DOHH2 (cell line): ENCODE results near the gene NTNG1.

ENCODE experiments used
- H3F3A ChIP-seq: fragments of 200-600 bp; sonication (generic), shearing (Covaris generic); 2 replicates; pipeline ENCODE4 v1.6.0; 2016; ENCODE audit warnings: antibody characterized with exemption, mild to moderate bottlenecking; ENCODE audit not compliant: control insufficient read depth, insufficient read depth
- H3K27ac ChIP-seq: fragments of 200-600 bp; sonication (generic); 2 replicates; pipeline ENCODE4 v1.5.1; 2014; ENCODE audit warnings: low read depth, mild to moderate bottlenecking, low read length, moderate library complexity
- H3K27me3 ChIP-seq: fragments of 200-600 bp; sonication (generic); 2 replicates; pipeline ENCODE4 v1.6.1; 2014; ENCODE audit warnings: mild to moderate bottlenecking, low read length, mixed read lengths; ENCODE audit not compliant: control insufficient read depth
- H3K36me3 ChIP-seq: fragments of 200-600 bp; sonication (generic); 2 replicates; pipeline ENCODE4 v1.6.1; 2014; ENCODE audit warnings: mild to moderate bottlenecking, low read length, moderate library complexity, mixed read lengths; ENCODE audit not compliant: control insufficient read depth
- H3K4me1 ChIP-seq: fragments of 200-600 bp; sonication (generic); 2 replicates; pipeline ENCODE4 v1.6.1; 2014; ENCODE audit warnings: mild to moderate bottlenecking, low read length, mixed read lengths; ENCODE audit not compliant: control insufficient read depth
- H3K4me2 ChIP-seq: fragments of 200-600 bp; sonication (generic); 2 replicates; pipeline ENCODE4 v1.6.0; 2014; ENCODE audit warnings: mild to moderate bottlenecking, low read length, moderate library complexity
- H3K4me3 ChIP-seq: fragments of 200-600 bp; sonication (generic); 2 replicates; pipeline ENCODE4 v1.5.1; 2014; ENCODE audit warnings: mild to moderate bottlenecking, low read length, mixed read lengths
- H3K79me2 ChIP-seq: fragments of 200-600 bp; sonication (generic); 2 replicates; pipeline ENCODE4 v1.6.1; 2014; ENCODE audit warnings: mild to moderate bottlenecking, low read length, mixed read lengths; ENCODE audit not compliant: control insufficient read depth
- H3K9me2 ChIP-seq: fragments of 200-600 bp; sonication (generic); replicated peaks from 2 replicates; pipeline ENCODE4 v1.6.1; 2014; ENCODE audit warnings: mild to moderate bottlenecking, low read length, mixed read lengths; ENCODE audit not compliant: control insufficient read depth
- H3K9me3 ChIP-seq: fragments of 200-600 bp; sonication (generic); 2 replicates; pipeline ENCODE4 v1.6.1; 2014; ENCODE audit warnings: antibody characterized with exemption, low read length, mixed read lengths; ENCODE audit not compliant: control insufficient read depth, insufficient read depth
- H4K20me1 ChIP-seq: fragments of 200-600 bp; sonication (generic); 2 replicates; pipeline ENCODE4 v1.6.0; 2014; ENCODE audit warnings: low read depth, mild to moderate bottlenecking, antibody characterized with exemption, low read length, moderate library complexity; ENCODE audit not compliant: control insufficient read depth, insufficient read depth
- CTCF ChIP-seq: fragments of 200-600 bp; sonication (generic); IDR thresholded peaks from one replicate; pipeline ENCODE4 v1.5.1; 2014; ENCODE audit warnings: antibody characterized with exemption, mild to moderate bottlenecking, low read depth, low read length; ENCODE audit not compliant: poor library complexity, severe bottlenecking
- EZH2phosphoT487 ChIP-seq: fragments of 200-600 bp; sonication (generic); IDR thresholded peaks from 2 replicates; pipeline ENCODE4 v1.6.1; 2017; ENCODE audit warnings: borderline replicate concordance, mild to moderate bottlenecking, antibody characterized with exemption, low read length, moderate library complexity, mixed read lengths

NTNG1 gene

GRCh38 chr1:107436552-107437241, 295.9 kb downstream of the NTNG1 start:
- H4K20me1 ChIP-seq: no peaks in the 10 kb centered on the region
- H3F3A ChIP-seq: peaks cover 23% of the 10 kb centered on the region
- no peak overlapping the region for H3K4me3 ChIP-seq
- TF ChIP-seq CTCF (no peak), EZH2phosphoT487 (no peak)
- H3K4me1 ChIP-seq: peaks cover 52% of the 10 kb centered on the region
- no peak overlapping the region for H3K4me2 ChIP-seq
- H3K36me3 ChIP-seq: peaks cover 6% of the 10 kb centered on the region; the same call in 1 of the 2 replicates
- no peaks in the 10 kb centered on the region for H3K9me2 ChIP-seq
- no peaks in the 10 kb centered on the region for H3K79me2 ChIP-seq
- H3K9me3 ChIP-seq: no peaks in the 10 kb centered on the region
- H3K27ac ChIP-seq: no peak overlapping the region
- H3K27me3 ChIP-seq: no peaks in the 10 kb centered on the region

- no peaks in the 10 kb centered on the region for H3K36me3 ChIP-seq
- H3K4me1 ChIP-seq: peaks cover 35% of the 10 kb centered on the region
- H3K9me3 ChIP-seq: no peaks in the 10 kb centered on the region
- H4K20me1 ChIP-seq: no peaks in the 10 kb centered on the region
- no peak overlapping the region for H3K4me2 ChIP-seq
- TF ChIP-seq EZH2phosphoT487 (no peak), CTCF (no peak)
- H3K27ac ChIP-seq: no peak overlapping the region
- no peaks in the 10 kb centered on the region for H3K79me2 ChIP-seq
- peaks cover 19% of the 10 kb centered on the region for H3F3A ChIP-seq
- no peaks in the 10 kb centered on the region for H3K27me3 ChIP-seq
- H3K4me3 ChIP-seq: no peak overlapping the region
- no peaks in the 10 kb centered on the region for H3K9me2 ChIP-seq
Measured at GRCh38 chr1:107439567-107439966, 298.7 kb downstream of the NTNG1 start.

GRCh38 chr1:107442551-107442950, 301.7 kb downstream of the NTNG1 start:
- H3K36me3 ChIP-seq: peaks cover 3% of the 10 kb centered on the region; the same call in 1 of the 2 replicates
- no peaks in the 10 kb centered on the region for H3K9me3 ChIP-seq
- H3K4me3 ChIP-seq: no peak overlapping the region
- no peak overlapping the region for H3K4me2 ChIP-seq
- H3F3A ChIP-seq: no peaks in the 10 kb centered on the region
- no peaks in the 10 kb centered on the region for H3K27me3 ChIP-seq
- peaks cover 28% of the 10 kb centered on the region for H3K4me1 ChIP-seq
- no peak for TF ChIP-seq EZH2phosphoT487
- no peak for TF ChIP-seq CTCF
- H4K20me1 ChIP-seq: no peaks in the 10 kb centered on the region
- H3K79me2 ChIP-seq: no peaks in the 10 kb centered on the region
- no peaks in the 10 kb centered on the region for H3K9me2 ChIP-seq
- no peak overlapping the region for H3K27ac ChIP-seq
